Effector CD4-positive, alpha-beta T cell (primary cell): ENCODE results near the gene MYO3B. TPM values are rescaled to one million over a fixed set of nuclear protein-coding genes. Genes with fewer than 3 reads are reported as not detected.

Experiments
- DNase-seq: peaks from one replicate; pipeline ENCODE4 v3.0.0-alpha.2; 2020
- total RNA-seq: gene quantifications from one replicate; lab custom pipeline; 2026; lab: John Stamatoyannopoulos, UW

The MYO3B gene, protein sequence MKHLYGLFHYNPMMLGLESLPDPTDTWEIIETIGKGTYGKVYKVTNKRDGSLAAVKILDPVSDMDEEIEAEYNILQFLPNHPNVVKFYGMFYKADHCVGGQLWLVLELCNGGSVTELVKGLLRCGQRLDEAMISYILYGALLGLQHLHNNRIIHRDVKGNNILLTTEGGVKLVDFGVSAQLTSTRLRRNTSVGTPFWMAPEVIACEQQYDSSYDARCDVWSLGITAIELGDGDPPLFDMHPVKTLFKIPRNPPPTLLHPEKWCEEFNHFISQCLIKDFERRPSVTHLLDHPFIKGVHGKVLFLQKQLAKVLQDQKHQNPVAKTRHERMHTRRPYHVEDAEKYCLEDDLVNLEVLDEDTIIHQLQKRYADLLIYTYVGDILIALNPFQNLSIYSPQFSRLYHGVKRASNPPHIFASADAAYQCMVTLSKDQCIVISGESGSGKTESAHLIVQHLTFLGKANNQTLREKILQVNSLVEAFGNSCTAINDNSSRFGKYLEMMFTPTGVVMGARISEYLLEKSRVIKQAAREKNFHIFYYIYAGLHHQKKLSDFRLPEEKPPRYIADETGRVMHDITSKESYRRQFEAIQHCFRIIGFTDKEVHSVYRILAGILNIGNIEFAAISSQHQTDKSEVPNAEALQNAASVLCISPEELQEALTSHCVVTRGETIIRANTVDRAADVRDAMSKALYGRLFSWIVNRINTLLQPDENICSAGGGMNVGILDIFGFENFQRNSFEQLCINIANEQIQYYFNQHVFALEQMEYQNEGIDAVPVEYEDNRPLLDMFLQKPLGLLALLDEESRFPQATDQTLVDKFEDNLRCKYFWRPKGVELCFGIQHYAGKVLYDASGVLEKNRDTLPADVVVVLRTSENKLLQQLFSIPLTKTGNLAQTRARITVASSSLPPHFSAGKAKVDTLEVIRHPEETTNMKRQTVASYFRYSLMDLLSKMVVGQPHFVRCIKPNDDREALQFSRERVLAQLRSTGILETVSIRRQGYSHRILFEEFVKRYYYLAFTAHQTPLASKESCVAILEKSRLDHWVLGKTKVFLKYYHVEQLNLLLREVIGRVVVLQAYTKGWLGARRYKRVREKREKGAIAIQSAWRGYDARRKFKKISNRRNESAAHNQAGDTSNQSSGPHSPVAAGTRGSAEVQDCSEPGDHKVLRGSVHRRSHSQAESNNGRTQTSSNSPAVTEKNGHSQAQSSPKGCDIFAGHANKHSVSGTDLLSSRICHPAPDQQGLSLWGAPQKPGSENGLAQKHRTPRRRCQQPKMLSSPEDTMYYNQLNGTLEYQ (N-terminal part only)
- not detected for total RNA-seq

DNA sequence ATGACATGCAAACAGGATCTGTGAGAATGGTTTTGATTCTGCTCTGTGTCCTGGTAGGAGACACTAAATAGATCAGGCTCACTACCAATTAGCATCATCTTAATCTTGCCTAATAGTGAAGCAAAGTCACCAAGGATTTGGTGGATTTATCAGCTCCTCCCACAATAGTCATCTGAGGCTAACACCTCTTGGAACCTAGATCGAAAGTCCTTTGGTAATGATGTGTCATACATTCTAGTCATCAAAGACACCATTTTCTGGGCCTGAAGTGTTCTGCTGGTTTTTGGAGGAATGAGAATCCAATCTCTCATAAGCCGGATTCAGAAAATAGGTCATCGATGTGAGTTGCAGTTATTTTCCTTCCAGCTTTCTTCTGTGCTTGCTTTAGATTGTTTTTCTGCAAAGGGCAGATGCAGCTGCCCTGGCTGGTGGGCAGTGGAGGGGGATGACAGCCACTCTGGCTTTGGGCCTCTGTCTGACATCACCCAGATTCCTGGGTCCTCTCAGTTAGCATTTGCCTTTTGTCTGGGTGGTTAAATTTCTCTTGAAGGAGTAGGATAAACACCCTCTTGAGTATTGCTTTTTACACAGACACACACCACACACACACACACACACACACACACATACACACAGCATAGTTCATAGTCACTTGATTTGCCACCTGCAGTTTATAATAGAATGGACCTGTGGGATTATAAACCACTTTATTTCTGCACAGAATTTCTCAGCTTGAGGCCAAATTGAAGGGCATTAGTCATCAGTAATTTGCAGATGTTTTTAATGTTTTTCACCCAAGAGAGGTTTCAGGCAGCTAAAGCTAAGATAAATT lies at the start of gene MYO3B:
TSS of gene MYO3B (plus strand) at position 198 of the 832 bp plus-strand sequence. CDS start at position 339, 141 bp downstream.
- no peak for DNase-seq

GRCh38 chr2:170139276-170139967 lies 38.5 kb upstream of the MYO3B start:
- DNase-seq: no peak

- DNase-seq: no peak
These were observed 37.4 kb upstream of the MYO3B start for GRCh38 chr2:170140561-170140960.

DNA sequence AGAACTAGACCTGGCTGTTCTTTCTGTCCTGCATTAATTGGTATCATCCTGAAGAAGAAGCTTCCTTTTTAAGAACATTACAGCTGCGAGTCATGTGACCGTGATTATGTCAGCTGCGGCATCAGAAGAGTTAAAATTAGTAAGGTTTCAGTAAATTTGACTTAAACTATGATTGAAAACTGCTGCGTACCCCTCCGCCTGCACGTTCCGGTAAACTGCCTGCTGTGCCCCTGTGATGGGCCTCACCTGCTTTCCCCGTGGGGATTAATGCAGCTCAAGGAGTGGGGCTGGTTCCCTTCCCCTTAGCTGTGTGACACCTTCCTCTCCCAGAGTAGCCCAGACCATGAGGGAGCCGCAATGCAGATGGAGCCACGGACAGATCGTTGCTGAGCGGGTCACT lies 36.1 kb upstream of the MYO3B start:
- no peak for DNase-seq

DNA sequence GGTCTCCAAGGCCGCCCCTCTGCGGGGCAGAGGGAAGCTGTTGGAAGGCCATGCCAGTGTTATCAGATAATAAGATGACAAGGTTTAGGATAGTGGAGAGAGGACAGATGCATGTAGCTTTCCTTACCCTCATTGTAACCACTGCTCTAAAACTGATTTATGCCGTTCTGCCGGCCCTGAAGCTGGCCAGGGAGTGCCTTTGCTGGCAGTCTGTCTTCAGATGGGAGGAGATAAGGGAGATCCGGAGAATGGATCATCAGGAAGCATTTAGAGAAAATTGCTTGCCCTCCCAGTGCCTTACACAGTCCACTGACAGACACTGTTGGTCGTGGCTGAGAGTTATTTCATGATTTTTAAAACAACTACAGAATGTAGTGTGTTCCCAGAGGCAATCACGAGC lies 35.4 kb upstream of the MYO3B start:
- DNase-seq: no peak

DNA sequence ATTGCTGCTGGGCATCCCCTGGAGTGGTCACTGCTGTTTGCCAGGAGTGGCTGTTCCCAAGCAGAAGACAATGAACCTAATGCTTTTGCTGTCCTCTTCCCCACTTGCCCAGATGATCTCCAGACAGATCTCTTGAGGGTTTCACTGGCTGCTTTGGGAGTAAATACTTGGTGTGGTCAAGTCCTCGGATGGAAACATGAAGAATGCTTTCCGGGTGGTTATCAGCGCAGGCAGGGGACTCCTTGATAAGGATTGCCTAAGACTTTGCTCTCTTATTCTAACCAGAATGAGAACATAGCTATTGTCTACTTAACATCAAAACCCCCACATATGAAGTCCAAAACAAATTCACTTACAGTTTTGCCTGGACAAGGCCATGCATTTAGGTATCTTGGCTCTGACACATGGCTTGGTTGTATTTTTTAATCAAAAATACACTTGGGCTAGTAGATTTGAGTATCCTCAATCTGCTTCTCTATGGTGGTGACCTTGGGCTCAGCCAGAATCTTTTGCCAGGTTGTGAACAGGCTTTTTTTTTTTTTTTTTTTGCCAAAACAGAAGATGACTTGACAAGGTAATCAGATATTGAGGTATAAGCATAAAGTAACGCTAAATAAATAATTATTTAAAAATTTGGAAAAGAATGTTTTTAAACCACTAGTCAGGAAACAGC lies 34.8 kb upstream of the MYO3B start:
- no peak for DNase-seq

DNA sequence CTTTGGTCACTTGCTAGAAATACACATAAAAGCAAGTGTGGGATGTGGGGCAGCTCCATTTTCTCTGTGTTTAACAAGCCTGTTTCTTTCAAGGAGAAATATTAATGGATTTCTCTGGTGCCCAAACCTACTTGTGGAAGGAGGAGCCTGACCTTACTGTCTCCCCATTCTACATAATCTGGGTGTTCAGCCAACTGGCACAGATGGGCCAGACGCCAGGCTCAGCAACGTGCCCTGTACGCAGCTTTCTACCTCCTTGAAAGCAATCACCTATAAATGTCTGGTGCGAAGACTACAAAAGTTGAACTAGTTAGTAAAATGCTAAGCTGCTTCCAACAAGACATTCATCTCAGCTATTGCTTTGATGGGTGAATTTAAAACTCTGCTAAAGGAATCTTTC lies 33.2 kb upstream of the MYO3B start:
- DNase-seq: no peak

GRCh38 chr2:170145191-170145590 lies 32.8 kb upstream of the MYO3B start:
- no peak for DNase-seq

DNA sequence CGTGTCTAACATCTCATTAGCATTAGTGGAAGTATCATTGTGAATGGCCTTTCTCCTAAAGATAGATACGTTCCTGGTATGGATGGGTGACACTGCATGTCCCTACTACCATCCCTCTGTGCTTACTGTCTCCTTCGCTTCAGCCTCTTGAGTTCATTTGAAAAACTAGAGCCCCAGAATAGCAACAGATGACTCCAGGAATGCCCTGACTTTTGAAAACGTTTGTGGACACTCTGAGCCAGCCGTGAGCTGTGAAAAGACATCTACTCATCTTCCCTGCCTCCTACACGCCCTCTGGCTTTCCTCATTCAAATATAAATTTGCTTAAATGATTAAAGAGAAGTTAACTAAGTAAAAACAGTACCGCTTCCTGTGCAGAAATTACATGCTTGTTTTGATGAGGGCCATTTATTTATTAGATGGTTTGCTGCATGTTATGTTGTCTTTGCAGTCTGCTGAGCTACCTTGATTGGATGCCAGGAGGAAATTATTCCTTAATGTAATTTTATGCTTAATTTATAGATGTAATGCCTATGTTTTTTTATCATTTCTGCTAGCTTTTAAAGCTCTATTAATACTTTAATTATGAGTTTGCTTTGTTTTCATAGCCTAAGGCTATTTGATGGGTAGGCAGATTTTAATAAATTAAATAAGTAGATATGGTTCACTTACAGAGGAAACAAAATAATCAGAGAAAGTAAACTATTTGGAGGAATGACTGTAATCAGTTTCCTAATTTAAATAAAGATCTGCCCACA lies 32.1 kb upstream of the MYO3B start:
- no peak for DNase-seq

- no peak for DNase-seq
These were observed 31.2 kb upstream of the MYO3B start for GRCh38 chr2:170146784-170147183.

DNA sequence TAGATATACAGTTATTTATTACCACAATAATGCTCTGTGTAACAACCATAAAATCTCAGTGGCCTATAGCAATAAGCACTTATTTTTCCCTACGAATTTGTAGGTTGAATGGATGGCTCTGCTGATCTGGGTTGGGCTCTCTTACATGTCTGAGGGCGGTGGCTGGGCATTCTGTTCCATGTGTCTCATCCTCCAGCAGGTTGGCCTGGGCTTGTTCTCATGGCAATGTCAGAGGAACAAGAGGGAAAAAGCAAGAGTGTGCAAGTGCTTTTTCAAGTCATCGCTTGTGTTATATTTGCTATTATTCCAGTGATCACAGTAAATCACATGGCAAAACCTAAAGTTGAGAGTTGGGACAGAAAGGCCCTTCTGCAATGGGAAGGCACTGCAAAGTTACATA lies 30.4 kb upstream of the MYO3B start:
- no peak for DNase-seq

DNA sequence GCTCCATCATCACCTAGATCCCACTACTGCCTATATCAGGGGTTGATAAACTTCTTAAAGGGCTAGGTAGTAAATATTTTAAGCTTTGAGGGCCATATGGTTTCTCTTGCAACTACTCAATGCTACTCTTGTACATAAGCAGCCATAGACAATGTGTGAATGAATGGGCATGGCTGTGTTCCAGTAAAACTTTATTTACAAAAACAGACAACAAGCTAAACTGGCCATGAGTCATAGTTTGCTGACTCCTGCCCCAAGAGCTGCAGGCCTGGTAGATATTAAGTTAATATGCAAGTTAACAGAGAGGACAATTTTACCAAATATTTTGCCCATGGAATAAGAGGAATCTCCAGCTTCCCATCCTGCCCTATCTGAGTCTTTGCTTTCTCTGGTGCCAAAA lies 29.8 kb upstream of the MYO3B start:
- no peak for DNase-seq

DNA sequence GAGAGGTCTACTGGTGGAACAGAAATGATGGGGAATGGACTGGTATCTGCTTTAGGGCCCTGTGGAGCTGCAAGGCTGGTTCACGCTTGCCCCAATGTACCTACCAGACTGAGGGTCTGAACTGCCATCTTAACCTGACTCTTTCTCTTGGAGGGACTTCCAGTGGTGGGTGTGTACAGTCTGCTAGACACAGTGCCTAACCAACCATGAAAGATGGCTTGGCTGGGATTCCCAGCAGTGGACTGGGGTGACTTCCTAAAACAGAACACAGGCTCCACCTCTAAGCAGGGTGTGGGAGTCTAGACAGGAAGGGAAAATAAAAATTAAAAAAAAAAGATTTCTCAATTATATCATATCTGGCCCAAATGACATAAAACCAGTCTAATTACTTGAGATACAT lies 25.5 kb upstream of the MYO3B start:
- no peak for DNase-seq

GRCh38 chr2:170155022-170155722 lies 22.8 kb upstream of the MYO3B start:
- DNase-seq: no peak

DNA sequence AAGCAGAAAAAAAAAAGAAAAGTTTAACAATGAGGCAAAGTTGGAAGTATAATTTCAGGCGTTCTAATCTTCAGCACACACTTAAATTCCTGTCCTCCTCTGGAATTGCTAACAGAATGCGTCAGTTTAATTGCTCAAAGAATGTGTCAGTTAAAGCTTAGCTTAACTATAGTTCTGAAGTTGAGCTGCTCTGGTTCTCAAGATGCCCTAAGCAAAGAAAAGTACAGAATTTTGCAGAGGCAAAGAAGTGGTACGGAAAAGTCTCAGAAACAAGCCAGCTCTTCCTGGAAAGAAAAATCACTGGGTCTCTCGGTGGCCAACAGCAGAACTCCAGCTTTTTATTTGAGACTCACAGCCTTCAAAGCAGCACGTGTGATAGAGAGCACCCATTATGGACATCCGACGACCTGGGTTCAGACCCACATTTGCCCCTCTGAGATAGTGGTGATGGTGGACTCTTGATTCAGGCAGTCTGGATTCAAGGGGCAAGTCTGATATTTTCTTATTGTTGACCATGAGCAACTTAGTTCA lies 22.2 kb upstream of the MYO3B start:
- DNase-seq: no peak

DNA sequence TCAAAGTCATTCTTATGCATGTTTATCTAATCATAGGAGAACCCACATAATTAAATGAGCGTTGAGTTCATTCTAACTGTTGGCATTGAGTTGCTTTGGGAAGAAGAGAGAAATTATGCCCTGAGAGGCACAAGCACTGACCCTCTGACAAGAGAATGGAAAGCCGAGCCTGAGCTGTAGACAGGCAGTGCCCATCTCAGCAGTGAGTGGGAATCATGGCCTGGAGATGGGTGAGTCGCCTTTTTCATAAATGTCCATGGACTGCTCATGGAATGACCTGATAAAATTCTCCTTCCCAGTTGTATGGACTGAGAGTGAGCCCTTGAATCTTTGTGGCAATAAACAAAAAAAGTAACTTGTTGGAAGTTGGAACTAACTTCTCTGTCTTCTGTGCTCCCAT lies 21.4 kb upstream of the MYO3B start:
- no peak for DNase-seq

- DNase-seq: no peak
These were observed 20.8 kb upstream of the MYO3B start for GRCh38 chr2:170157025-170157684.

- no peak for DNase-seq
These were observed 18.9 kb upstream of the MYO3B start for GRCh38 chr2:170159060-170159459.
